HG03139 (cell line): ENCODE results near the gene HERC3.
"Not testable (repeated sequence)": the region's sequence is repeated elsewhere in the genome, so short reads cannot be mapped to it uniquely, and the experiment has no call there.

Experiments
- ATAC-seq: cut with Tn5 transposase; IDR thresholded peaks from one replicate; pipeline ENCODE4 v1.9.1; 2021; ENCODE audit not compliant: unreplicated experiment

Gene HERC3

DNA sequence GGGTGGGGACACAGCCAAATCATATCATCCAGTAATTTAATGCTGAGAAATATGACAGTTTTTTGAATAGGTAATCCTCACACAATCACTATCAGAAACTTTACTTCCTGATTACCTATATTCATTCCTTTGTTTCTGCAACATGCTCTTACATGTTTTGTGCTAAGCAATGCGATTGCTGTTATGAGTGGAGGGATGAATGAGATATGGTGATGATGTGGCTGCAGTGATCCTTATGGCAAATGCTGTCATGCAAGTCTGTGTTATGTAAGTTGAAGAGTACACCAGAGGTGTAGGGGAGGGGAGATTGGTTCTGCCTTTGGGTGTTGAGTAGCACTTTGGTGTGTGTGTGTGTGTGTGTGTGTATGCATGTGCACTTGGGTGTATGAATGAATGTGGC, 14.6 kb downstream of the HERC3 start:
- no peak for ATAC-seq

DNA sequence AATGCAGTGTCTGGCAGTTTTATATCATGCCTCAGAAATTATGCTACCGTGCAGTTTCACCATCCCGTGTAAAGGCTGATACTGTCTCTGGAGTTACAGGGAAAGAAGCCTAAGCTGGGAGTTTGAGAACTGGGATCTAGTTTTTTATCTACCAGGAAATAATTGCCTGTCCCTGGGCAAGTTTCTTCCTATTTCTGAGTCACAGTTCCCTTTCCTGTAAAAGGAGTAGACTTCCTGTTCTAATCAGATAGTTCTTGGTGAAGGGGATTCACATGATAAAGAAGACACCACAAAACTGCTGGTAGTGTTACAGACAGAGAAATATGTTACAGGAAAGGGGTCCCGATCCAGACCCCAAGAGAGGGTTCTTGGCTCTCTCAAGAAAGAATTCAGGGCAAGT, 17.1 kb downstream of the HERC3 start:
- ATAC-seq, result no peak

DNA sequence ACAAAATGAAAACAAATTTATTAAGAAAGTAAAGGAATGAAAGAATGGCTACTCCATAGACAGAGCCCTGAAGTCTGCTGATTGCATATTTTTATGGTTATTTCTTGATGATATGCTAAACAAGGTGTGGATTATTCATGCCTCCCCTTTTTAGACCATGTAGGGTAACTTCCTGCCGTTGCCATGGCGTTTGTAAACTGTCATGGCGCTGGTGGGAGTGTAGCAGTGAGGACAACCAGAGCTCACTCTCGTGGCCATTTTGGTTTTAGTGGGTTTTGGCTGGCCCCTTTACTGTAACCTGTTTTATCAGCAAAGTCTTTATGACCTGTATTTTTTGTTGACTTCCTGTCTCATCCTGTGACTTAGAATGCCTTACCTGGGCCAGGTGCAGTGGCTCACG, 17.5 kb downstream of the HERC3 start:
- ATAC-seq, result not testable (repeated sequence)

- no peak for ATAC-seq
Observed at GRCh38 chr4:88610771-88611170, 18.5 kb downstream of the HERC3 start.

DNA sequence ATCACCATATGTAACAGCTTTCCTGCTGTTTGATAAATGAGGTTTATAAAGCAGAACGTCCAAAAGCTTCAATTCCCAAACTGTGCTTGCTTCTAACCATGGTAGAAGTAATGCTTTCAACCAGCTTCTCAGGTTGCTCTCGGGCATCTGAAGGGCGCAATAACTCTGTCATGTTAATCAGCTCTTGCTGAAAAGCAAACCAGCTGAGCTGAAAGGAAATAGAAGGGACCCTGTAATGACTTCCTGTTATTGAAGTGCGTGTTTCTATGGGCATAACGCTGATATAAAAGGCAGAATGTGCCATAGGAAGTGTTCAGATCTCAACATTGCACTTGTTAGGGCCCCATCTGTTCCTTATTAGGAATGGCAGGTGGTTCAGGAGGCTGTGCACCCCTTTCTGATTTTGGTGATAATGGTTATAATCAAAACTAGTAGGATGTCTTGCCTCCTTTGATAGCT, 21.2 kb downstream of the HERC3 start:
- ATAC-seq, result no peak

- no peak for ATAC-seq
Observed at GRCh38 chr4:88614058-88614457, 21.8 kb downstream of the HERC3 start.

DNA sequence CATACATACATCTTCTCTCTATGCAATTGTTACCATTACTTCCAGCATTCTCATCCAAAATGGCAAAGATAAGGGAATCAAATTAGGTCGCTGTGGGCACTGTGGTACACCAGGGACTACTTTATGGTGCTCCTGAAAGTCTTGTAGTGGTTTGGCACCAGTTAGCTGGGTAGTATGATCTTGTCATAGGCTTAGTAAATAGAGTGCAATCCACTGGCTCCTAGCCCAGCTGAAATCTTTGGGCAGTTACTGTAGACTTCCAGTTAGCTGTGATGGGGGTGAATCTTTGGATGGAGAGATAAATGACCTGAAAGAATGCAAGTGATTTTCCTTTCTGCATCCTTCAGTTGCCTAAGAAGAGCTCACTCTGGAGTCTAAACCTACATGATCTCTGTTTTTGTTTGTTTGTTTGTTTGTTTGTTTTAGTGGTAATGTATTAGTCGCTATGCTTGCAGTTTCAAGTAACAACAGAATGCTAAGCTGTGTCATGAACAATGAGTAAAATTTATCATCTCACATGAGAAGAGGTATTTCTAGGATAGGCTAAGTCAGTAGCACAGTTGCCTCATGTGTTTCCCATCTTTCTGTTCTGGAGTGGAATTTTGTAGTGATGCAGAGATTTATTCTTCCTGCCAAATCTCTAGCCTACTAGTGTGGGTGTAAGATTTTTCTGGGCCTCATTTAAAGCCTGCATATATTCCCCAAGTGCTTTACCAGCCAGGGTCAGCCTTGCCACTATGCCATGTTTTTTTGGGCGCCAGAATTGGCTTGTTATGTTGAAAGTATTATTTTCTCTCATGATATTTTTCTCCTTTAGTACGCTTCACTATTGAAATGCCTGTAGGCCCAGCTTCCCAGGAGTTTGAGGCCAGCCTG, 24.2 kb downstream of the HERC3 start:
- no peak for ATAC-seq

DNA sequence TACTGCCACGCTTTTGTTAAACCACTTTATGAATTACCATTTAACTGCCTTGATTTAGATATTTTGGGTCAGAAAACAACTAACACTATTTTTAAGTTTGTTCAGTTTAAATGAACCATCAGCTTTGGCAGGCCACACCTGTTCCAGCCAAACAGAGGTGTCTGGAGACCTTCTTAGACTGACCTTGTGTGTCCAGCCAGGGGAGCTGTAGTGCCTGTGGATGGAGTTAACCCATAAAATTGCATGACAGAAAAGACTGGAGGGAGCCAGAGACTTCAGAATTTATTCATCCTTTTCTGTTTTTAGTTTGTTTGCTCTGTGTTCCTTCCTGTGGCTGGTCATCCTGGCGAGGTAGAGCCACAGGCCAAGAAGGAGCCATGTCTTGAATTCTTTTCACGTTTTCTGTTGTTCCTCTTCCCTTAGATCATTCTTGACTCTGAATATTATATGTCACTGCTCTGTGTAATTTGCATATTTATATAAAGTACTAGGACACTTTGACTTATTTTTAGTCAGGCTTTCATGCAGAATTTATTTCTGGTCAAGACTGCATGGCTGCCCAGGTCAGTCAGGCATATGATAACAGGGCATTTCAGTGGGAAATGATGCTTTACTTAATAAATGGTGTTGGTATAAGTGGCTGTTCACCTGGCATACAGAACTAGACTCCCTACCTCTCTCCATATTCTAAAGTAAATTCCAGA, 26.7 kb downstream of the HERC3 start:
- ATAC-seq, result no peak

DNA sequence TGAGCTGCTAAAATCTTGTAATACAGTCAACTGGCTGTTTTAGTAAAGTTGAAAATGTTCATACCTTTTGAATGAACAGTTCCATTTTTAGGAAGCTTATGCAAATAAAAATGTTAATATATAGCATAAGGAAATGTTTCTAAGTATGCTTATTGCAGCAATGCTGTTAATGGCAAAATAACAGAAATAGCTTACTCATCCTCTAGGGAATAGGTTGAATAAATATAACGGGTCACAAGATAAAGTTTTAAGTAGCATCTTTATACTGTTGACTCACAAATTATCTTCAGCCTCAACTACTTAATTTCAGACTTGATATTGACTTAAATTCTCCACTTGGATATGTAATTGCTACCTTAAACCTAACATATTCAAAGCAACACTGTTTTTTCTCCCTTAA, 27.7 kb downstream of the HERC3 start:
- no peak for ATAC-seq

GRCh38 chr4:88621763-88622327, 29.6 kb downstream of the HERC3 start:
- no peak for ATAC-seq

DNA sequence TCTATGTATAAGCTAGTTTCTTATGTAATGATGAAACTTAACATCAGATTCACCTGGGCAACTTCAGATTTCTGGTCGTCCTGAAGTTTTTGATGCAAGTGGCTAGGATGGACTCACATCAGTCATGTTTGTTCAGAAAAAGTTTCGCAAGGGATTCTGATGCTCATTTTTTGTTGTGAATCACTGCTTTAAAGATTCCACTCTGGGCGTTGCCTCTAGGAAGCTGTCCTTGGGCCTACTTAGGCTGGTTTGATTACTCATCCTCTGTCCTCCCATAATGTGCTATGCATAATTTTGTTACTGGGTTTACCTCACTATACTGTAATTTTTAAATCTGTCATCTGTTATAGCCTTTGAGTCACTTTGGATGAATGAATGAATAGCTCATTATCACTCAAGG, 30.8 kb downstream of the HERC3 start:
- ATAC-seq, result no peak

DNA sequence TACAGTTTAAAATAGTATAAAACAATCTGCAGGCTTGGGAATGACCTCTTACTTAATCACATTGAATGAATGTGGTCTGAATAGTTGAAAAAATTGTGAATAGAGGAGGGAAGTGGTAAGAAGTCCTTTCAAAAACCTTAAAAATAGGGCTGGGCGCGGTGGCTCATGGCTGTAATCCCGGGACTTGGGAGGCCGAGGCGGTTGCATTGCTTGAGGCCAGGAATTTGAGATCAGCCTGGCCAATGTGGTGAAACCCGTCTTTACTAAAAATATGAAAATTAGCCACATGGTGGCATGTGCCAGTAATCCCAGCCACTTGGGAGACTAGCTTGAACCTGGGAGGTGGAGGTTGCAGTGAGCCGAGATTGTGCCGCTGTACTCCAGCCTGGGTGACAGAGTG, 36.5 kb downstream of the HERC3 start:
- ATAC-seq, result no peak

DNA sequence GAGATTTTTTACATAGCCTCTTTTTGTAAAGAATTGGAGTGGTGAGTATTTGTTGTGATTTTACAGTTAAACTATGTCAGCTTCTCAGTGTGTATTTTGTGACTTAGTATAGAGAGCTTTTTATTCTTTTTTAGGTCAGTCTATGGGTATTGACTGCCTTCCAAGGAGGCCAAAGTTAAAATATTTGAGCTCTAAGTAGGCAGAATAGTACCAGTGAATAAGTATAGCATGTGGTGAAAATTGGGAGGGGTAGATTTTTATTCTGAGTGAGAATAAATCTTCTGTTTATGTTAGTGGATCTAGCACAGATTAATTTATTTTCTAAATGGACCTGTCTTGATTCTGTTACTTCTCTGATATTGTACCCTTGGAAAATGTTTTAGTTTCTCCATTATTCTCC, 37.5 kb downstream of the HERC3 start:
- ATAC-seq, result no peak

- no peak for ATAC-seq
Observed at GRCh38 chr4:88630756-88631155, 38.5 kb downstream of the HERC3 start.

DNA sequence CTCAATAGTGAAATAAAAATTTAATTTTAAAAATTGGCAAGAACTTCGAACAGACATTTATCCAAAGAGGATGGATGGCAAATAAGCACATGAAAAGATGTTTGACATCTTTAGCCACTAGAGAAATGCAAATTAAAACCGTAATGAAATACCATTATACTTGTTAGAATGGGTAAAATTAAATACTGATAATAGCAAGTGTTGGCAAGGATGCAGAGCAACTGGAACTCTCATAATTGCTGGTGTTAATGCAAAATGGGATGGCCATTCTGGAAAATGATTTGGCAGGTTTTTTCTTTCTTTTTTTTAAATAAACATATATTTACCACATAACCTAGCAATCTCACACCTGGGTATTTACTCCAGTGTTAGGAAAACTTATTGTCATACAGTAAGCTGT, 51.7 kb downstream of the HERC3 start:
- ATAC-seq, result no peak

GRCh38 chr4:88645994-88646393, 53.7 kb downstream of the HERC3 start:
- ATAC-seq, result no peak

GRCh38 chr4:88646528-88647280, 54.4 kb downstream of the HERC3 start:
- no peak for ATAC-seq

DNA sequence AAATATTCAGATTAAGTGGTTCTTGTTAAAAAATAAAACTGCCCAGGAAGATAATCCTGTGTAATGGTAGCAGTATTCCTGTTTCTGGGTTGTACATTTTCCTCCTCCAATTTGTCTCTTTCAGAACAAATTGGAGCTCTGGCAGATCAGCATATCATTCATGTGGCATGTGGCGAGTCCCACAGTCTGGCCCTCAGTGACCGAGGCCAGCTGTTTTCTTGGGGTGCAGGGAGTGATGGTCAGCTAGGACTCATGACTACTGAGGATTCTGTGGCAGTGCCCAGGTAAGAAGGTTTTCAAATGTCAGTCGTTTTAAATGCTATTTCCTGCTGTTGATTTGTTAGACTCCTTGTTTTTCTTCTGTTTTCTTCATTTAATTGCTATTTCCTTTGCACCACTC, 57.4 kb downstream of the HERC3 start:
- no peak for ATAC-seq

DNA sequence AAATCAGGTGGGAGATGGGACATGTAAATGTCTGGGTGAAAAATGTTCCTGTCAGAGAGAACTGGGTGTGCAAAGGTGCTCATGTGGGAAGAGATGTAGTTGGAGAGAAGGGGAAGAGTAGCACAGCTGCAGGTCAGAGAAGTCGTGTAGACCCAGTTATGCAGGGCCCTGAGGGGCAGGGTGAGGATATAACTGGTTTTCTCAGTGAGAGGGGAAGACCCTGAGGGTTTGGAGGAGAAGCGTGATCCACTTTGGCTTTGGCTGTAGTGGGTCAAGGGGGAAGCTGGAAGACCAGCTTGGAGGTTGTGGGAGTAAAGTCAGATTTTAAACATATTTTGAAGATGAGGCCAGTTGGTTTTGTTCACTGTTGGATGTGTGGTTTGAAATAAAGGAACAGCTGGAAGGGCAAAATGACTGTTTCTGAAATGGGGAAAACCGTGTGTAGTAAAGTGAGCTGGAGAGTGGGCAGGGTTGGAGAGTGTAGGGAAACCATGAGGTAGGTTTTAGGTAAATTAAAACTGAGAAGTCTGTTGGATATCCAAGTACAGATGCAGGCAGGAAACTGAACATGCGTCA, 61.2 kb downstream of the HERC3 start:
- ATAC-seq, result no peak

- ATAC-seq, result no peak
Observed at GRCh38 chr4:88655226-88655625, 62.9 kb downstream of the HERC3 start.
